HepG2 (cell line): Measurements from ENCODE around the gene VAV2. TPM values are rescaled to one million over a fixed set of nuclear protein-coding genes. Genes with fewer than 3 reads are reported as not detected.

Experiments used
- ATAC-seq: fragments of 200-7000 bp; cut with Tn5 transposase; 3 replicates; pipeline ENCODE4 v1.9.1; 2020; ENCODE audit warnings: mild to moderate bottlenecking, moderate library complexity
- BruUV-seq: library from RNA; stranded (reverse); fragments of 400-500 nt; replicated peaks from 2 replicates; lab custom pipeline; 2021; lab: Mats Ljungman, UMichigan
- CTCF ChIA-PET: fragments of 300-600 bp; formaldehyde crosslinking; extraction: SDS; loops from one replicate; lab custom pipeline; 2021; ENCODE audit warnings: low total read pairs, inconsistent platforms, low intra/inter-chr PET ratio; lab: Yijun Ruan, JAX
- POLR2A ChIA-PET: fragments of 350-600 bp; sonication (Branson Sonifier 250); formaldehyde crosslinking; loops from one replicate; lab custom pipeline; 2020; ENCODE audit warnings: antibody characterized with exemption, inconsistent platforms; lab: Yijun Ruan, JAX
- DNase-seq: peaks from one replicate; pipeline ENCODE4 v3.0.0-alpha.2; 2015; ENCODE audit warnings: low spot score
- FAIRE-seq: peaks from 3 replicates; lab custom pipeline; 2011; peaks lifted over from hg19 to GRCh38; lab: Jason Lieb, UNC
- H2AFZ ChIP-seq: one replicate; pipeline ENCODE4 v1.6.1; 2011; ENCODE audit warnings: low read length, inconsistent platforms
- H3K27ac ChIP-seq: fragments of 300-600 bp; 3 replicates; pipeline ENCODE4 v1.8.0; 2011; ENCODE audit warnings: mixed run types, mild to moderate bottlenecking, mixed read lengths, low read length, inconsistent platforms; ENCODE audit not compliant: insufficient read depth; ENCODE audit errors: extremely low read length
- H3K27me3 ChIP-seq, 2 experiments: fragments of 200-600 bp in 1 of 2; 2 replicates in 1 of 2; 3 replicates in 1 of 2; pipeline versions ENCODE4 v1.6.0 to v1.8.0; 2011; ENCODE audit warnings: low read length in 2 of 2, mild to moderate bottlenecking in 2 of 2, moderate library complexity in 2 of 2, inconsistent platforms in 1 of 2; ENCODE audit not compliant: insufficient read depth in 2 of 2, control insufficient read depth in 1 of 2
- H3K36me3 ChIP-seq, 2 experiments: fragments of 200-600 bp in 1 of 2; replicated peaks in 1 of 2; 2 replicates in 1 of 2; 3 replicates in 1 of 2; pipeline versions ENCODE4 v1.5.1 to v1.8.0; 2011; ENCODE audit warnings: low read length in 2 of 2, inconsistent platforms in 1 of 2; ENCODE audit not compliant: insufficient read depth in 2 of 2, control insufficient read depth in 1 of 2
- H3K4me1 ChIP-seq: 2 replicates; pipeline ENCODE4 v1.5.1; 2012; ENCODE audit warnings: low read length, inconsistent platforms; ENCODE audit not compliant: insufficient read depth
- H3K4me2 ChIP-seq: 2 replicates; pipeline ENCODE4 v1.6.0; 2011; ENCODE audit warnings: low read depth, low read length, inconsistent platforms
- H3K4me3 ChIP-seq, 3 experiments: fragments of 200-600 bp in 1 of 3; sonication (generic), shearing (Covaris generic) in 1 of 3; replicated peaks in 1 of 3; 2 replicates each; pipeline ENCODE4 v1.5.1; 2011 to 2016; ENCODE audit warnings: low read length in 3 of 3, inconsistent platforms in 2 of 3, low read depth in 2 of 3, mild to moderate bottlenecking in 2 of 3, control low read depth in 1 of 3, mixed read lengths in 1 of 3; ENCODE audit not compliant: insufficient read depth in 1 of 3
- H3K79me2 ChIP-seq: one replicate; pipeline ENCODE4 v1.6.1; 2011; ENCODE audit warnings: low read length, inconsistent platforms; ENCODE audit not compliant: insufficient read depth
- H3K9ac ChIP-seq: 2 replicates; pipeline ENCODE4 v1.6.0; 2011; ENCODE audit warnings: mild to moderate bottlenecking, low read depth, low read length, inconsistent platforms; ENCODE audit not compliant: insufficient read depth
- H3K9me3 ChIP-seq: 2 replicates; pipeline ENCODE4 v1.5.1; 2012; ENCODE audit warnings: mild to moderate bottlenecking, low read length
- H4K20me1 ChIP-seq: 2 replicates; pipeline ENCODE4 v1.6.0; 2011; ENCODE audit warnings: inconsistent platforms, mild to moderate bottlenecking, low read length, moderate library complexity; ENCODE audit not compliant: insufficient read depth
- ATF7 ChIP-seq, 2 experiments: fragments of 450-650 bp in 1 of 2; sonication (generic) in 1 of 2; formaldehyde crosslinking in 1 of 2; IDR thresholded peaks; 2 replicates each; pipeline versions ENCODE4 v1.4.0 to v1.6.1; 2016 to 2020; ENCODE audit warnings: antibody characterized with exemption in 1 of 2, mild to moderate bottlenecking in 1 of 2, missing genetic modification reagents in 1 of 2
- KDM4B ChIP-seq: sonication (generic); formaldehyde crosslinking; IDR thresholded peaks from 2 replicates; pipeline ENCODE4 v1.4.0; 2020; ENCODE audit warnings: missing genetic modification reagents
- KDM5A ChIP-seq: fragments of 200-600 bp; sonication (generic); IDR thresholded peaks from 2 replicates; pipeline ENCODE4 v1.7.0; 2018; ENCODE audit warnings: antibody characterized with exemption, mild to moderate bottlenecking, low read length, borderline replicate concordance
- KDM5B ChIP-seq: sonication (generic); formaldehyde crosslinking; IDR thresholded peaks from 2 replicates; pipeline ENCODE4 v1.4.0; 2020; ENCODE audit warnings: missing genetic modification reagents, mild to moderate bottlenecking, borderline replicate concordance
- KDM6A ChIP-seq: IDR thresholded peaks from 2 replicates; pipeline ENCODE4 v1.6.1; 2016; ENCODE audit warnings: low read depth
- RFXAP ChIP-seq: sonication (generic); formaldehyde crosslinking; IDR thresholded peaks from 2 replicates; pipeline ENCODE4 v1.4.0; 2020; ENCODE audit warnings: missing genetic modification reagents, borderline replicate concordance
- SRSF9 ChIP-seq: fragments of 200-400 bp; formaldehyde crosslinking; IDR thresholded peaks from 2 replicates; pipeline ENCODE4 v1.6.1; 2018; ENCODE audit warnings: borderline replicate concordance, mild to moderate bottlenecking, low read depth, low read length; ENCODE audit not compliant: insufficient read depth, poor library complexity, severe bottlenecking
- TBL1XR1 ChIP-seq: fragments of 150-350 bp; IDR thresholded peaks from 2 replicates; pipeline ENCODE4 v1.6.1; 2014; ENCODE audit warnings: borderline replicate concordance, low read length; ENCODE audit not compliant: partially characterized antibody
- ZFYVE20 ChIP-seq: sonication (generic); formaldehyde crosslinking; IDR thresholded peaks from 2 replicates; pipeline ENCODE4 v1.8.0; 2023; ENCODE audit warnings: low read depth, mild to moderate bottlenecking, moderate library complexity, missing genetic modification reagents, borderline replicate concordance
- ZNF253 ChIP-seq: sonication (generic); formaldehyde crosslinking; IDR thresholded peaks from 2 replicates; pipeline ENCODE4 v1.8.0; 2022; ENCODE audit warnings: mild to moderate bottlenecking, missing genetic modification reagents, borderline replicate concordance
- ZNF274 ChIP-seq: sonication (generic); formaldehyde crosslinking; IDR thresholded peaks from 2 replicates; pipeline ENCODE4 v1.5.1; 2020; ENCODE audit warnings: mild to moderate bottlenecking, missing genetic modification reagents
- ZNF282 ChIP-seq: fragments of 450-650 bp; IDR thresholded peaks from 2 replicates; pipeline ENCODE4 v1.6.1; 2018; ENCODE audit not compliant: partially characterized antibody
- ZNF292 ChIP-seq: sonication (generic); formaldehyde crosslinking; IDR thresholded peaks from 2 replicates; pipeline ENCODE4 v1.8.1; 2022; ENCODE audit warnings: mild to moderate bottlenecking, low read depth, missing genetic modification reagents, borderline replicate concordance
- ZNF446 ChIP-seq: sonication (generic); formaldehyde crosslinking; IDR thresholded peaks from 2 replicates; pipeline ENCODE4 v1.5.0; 2020; ENCODE audit warnings: mild to moderate bottlenecking, missing genetic modification reagents
- ZSCAN12 ChIP-seq: sonication (generic); formaldehyde crosslinking; IDR thresholded peaks from 2 replicates; pipeline ENCODE4 v1.9.0; 2021; ENCODE audit warnings: mild to moderate bottlenecking, missing genetic modification reagents
- WGBS: methylation state at CpG from one replicate; pipeline ENCODE4 v1.1.6; 2017; ENCODE audit warnings: low lambda C conversion rate; 5-methylcytosine and 5-hydroxymethylcytosine counted together
- in situ Hi-C: cut with HindIII; loops from 2 replicates; pipeline ENCODE4 v1.10.0; 2017; ENCODE audit warnings: low pct_unique_long_range_greater_than_20kb; ENCODE audit not compliant: extremely low pct_ligation_motif_present
- intact Hi-C: fragments of 100-400 bp; cut with micrococcal nuclease; formaldehyde crosslinking; loops from one replicate; pipeline ENCODE4 v1.10.0; 2022; ENCODE audit not compliant: unreplicated experiment
- polyA plus RNA-seq, 8 experiments: library from polyadenylated mRNA; depleted of rRNA in 3 of 8; stranded (reverse) in 7 of 8; unstranded in 1 of 8; fragments of >200 nt; fragmentation: Illumina TruSeq in 4 of 8; extraction: Trizol in 4 of 8; gene quantifications; 2 replicates each; pipeline versions ENCODE4 v1.2.1 to v1.2.3, GENCODE V29; 2011 to 2016; ENCODE audit warnings: low read depth in 4 of 8, missing spikeins in 1 of 8, mixed read lengths in 1 of 8; ENCODE audit not compliant: insufficient read depth in 1 of 8
- total RNA-seq, 5 experiments: library from RNA; depleted of rRNA; stranded (reverse); fragments of >200 nt; fragmentation: Illumina TruSeq; extraction: Trizol; gene quantifications; 2 replicates each; pipeline ENCODE4 v1.2.3, GENCODE V29; 2016; ENCODE audit warnings: low read depth in 1 of 5

Gene VAV2
- total and polyA plus RNA-seq, 2 of the 13 experiments (the other 11 are each of a cell fraction or from before 2014, with no cell fraction given), result 22.5 to 22.9 TPM

DNA sequence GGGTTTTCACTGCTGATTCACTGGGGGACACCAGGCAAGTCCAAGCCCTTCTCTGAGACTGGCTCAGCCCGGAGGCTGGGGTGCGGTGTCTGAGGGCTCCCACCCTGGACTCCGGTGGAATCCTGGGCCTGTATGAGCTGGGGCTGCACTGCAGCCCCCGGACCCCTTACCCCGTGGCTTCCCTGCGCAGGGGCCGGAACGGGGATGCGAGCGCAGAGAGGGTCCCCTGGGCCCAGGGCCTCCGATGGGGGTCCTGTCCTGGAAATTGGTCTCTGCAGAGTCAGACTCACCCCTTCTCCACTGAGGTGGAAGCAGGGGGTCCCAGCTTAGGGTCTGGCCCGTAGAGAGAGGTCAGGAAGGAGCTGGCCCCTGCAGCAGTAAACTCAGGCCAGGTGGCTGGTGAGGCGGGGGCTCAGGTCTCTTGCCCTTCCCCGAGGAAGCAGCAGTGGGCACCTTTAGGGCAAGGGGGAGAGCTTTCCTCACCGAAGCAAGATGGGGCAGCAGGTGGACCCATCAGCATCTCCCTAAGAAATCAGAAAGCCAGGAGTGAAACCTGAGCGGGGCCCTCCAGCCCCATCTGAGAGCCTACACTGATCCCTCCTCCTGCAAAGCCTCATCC lies 1.6 kb upstream of the VAV2 start:
- no peaks in the 10 kb centered on the region for H3K9me3 ChIP-seq
- H3K4me2 ChIP-seq, result peak overlapping the region; percentile 91
- 46% methylated on average over 2 of the region's 16 CpGs for WGBS
- DNase-seq, result no peak
- no peaks in the 10 kb centered on the region for H3K27me3 ChIP-seq
- H3K4me1 ChIP-seq, result peaks cover 43% of the 10 kb centered on the region
- intact Hi-C loops, result loop anchor here (1.0 to 2.0 kb wide), 3 partner anchors 15 to 211 kb away; no protein-coding TSS in a partner anchor
- TF ChIP-seq KDM6A, result no peak
- TF ChIP-seq ZNF446 (CRISPR knock-in tag), result 0 out of 2 replicates have a peak, but pooled peaks have one; percentile 8
- no peak for TF ChIP-seq ZNF292 (CRISPR knock-in tag)
- 0 out of 2 replicates have a peak, but pooled peaks have one; percentile 10 for TF ChIP-seq KDM5B
- no peak for TF ChIP-seq ATF7 (IDR thresholded peaks at IDR 0.05)
- 0 out of 2 replicates have a peak, but pooled peaks have one; percentile 14 for TF ChIP-seq ATF7 (CRISPR knock-in tag; IDR thresholded peaks at IDR 0.05)
- TF ChIP-seq ZSCAN12, result no peak
- TF ChIP-seq ZNF282, result no peak
- no peak for TF ChIP-seq KDM4B (CRISPR knock-in tag)
- TF ChIP-seq KDM5A, result no peak
- TF ChIP-seq ZNF253 (CRISPR knock-in tag), result peak; percentile 58; the same call in 1 of the 2 replicates
- 0 out of 2 replicates have a peak, but pooled peaks have one; percentile 14 for TF ChIP-seq RFXAP
- no peak for TF ChIP-seq ZFYVE20
- TF ChIP-seq ZNF274, result 0 out of 2 replicates have a peak, but pooled peaks have one; percentile 4
- TF ChIP-seq SRSF9, result no peak
- TF ChIP-seq TBL1XR1, result no peak
- TF ChIP-seq, all 625 proteins: peak for 6
- peak overlapping the region; percentile 79 for H3K27ac ChIP-seq
- H4K20me1 ChIP-seq, result peaks cover 18% of the 10 kb centered on the region; the same call in 1 of the 2 replicates
- in situ Hi-C loops, result loop anchor here (5.0 kb wide), 1 partner anchor 206 kb away; no protein-coding TSS in a partner anchor
- ATAC-seq, result no peak
- ChIA-PET POLR2A (interaction anchor here (0.8 to 1.6 kb wide), 16 partner anchors 8 to 266 kb away, joined by 3 to 19 read pairs (median 4); partner anchors contain the start of genes BRD3OS and SARDH), CTCF (interaction anchor here (1.2 to 4.0 kb wide), 6 partner anchors 106 to 267 kb away, joined by 3 to 40 read pairs (median 8); no protein-coding TSS in a partner anchor)
- peak overlapping the region; percentile 82 for H3K9ac ChIP-seq
- no TSS peak for BruUV-seq
- H3K4me3 ChIP-seq, result peak overlapping the region; percentile 80 to 98 (median 97)
- no peaks in the 10 kb centered on the region for H3K36me3 ChIP-seq
- no peak for FAIRE-seq
- H3K79me2 ChIP-seq, result peaks cover 30% of the 10 kb centered on the region
- H2AFZ ChIP-seq, result no peak overlapping the region
